Activated T-helper 1 cell treated with anti-CD3 and anti-CD28 coated beads, Interleukin-12 subunit alpha, Interleukin-12 subunit beta, Interleukin-2, Interleukin-4 antibody, amounts not matched to agents 30 ng/mL and 10 ng/mL and 1 ng/mL, durations not matched to agents 14 hours and 24 hours and 36 hours (primary cell): ENCODE data around the gene PDCD11. TPM values are rescaled to one million over a fixed set of nuclear protein-coding genes. Genes with fewer than 3 reads are reported as not detected.
A peak's percentile ranks its signal among the peaks of the same experiment; 100 is the strongest.
"Not testable (repeated sequence)": the region's sequence is repeated elsewhere in the genome, so short reads cannot be mapped to it uniquely, and the experiment has no call there.

ENCODE experiments used
- DNase-seq: peaks from one replicate; pipeline ENCODE4 v3.0.0; 2021; ENCODE audit warnings: low spot score
- H3K27ac Mint-ChIP-seq: one replicate; pipeline ENCODE4 v1.8.0; 2021; ENCODE audit warnings: mild to moderate bottlenecking, mixed read lengths
- H3K27me3 Mint-ChIP-seq: one replicate; pipeline ENCODE4 v1.8.0; 2022; ENCODE audit warnings: mild to moderate bottlenecking, moderate library complexity, mixed read lengths; ENCODE audit not compliant: insufficient read depth
- H3K36me3 Mint-ChIP-seq: one replicate; pipeline ENCODE4 v1.8.0; 2021; ENCODE audit warnings: low read depth, mixed read lengths
- H3K4me1 Mint-ChIP-seq: one replicate; pipeline ENCODE4 v1.8.0; 2021; ENCODE audit warnings: low read depth, mixed read lengths
- H3K4me3 Mint-ChIP-seq: one replicate; pipeline ENCODE4 v1.8.0; 2021; ENCODE audit warnings: mild to moderate bottlenecking, moderate library complexity, mixed read lengths
- H3K9me3 Mint-ChIP-seq: one replicate; pipeline ENCODE4 v1.8.0; 2021; ENCODE audit warnings: mixed read lengths
- intact Hi-C: fragments of 100-400 bp; cut with micrococcal nuclease; formaldehyde crosslinking; loops from one replicate; pipeline ENCODE4 v1.15.1; 2024
- total RNA-seq: library from RNA; stranded (reverse); gene quantifications from 2 replicates; pipeline ENCODE4 v1.2.3, GENCODE V29; 2022

PDCD11 gene, protein sequence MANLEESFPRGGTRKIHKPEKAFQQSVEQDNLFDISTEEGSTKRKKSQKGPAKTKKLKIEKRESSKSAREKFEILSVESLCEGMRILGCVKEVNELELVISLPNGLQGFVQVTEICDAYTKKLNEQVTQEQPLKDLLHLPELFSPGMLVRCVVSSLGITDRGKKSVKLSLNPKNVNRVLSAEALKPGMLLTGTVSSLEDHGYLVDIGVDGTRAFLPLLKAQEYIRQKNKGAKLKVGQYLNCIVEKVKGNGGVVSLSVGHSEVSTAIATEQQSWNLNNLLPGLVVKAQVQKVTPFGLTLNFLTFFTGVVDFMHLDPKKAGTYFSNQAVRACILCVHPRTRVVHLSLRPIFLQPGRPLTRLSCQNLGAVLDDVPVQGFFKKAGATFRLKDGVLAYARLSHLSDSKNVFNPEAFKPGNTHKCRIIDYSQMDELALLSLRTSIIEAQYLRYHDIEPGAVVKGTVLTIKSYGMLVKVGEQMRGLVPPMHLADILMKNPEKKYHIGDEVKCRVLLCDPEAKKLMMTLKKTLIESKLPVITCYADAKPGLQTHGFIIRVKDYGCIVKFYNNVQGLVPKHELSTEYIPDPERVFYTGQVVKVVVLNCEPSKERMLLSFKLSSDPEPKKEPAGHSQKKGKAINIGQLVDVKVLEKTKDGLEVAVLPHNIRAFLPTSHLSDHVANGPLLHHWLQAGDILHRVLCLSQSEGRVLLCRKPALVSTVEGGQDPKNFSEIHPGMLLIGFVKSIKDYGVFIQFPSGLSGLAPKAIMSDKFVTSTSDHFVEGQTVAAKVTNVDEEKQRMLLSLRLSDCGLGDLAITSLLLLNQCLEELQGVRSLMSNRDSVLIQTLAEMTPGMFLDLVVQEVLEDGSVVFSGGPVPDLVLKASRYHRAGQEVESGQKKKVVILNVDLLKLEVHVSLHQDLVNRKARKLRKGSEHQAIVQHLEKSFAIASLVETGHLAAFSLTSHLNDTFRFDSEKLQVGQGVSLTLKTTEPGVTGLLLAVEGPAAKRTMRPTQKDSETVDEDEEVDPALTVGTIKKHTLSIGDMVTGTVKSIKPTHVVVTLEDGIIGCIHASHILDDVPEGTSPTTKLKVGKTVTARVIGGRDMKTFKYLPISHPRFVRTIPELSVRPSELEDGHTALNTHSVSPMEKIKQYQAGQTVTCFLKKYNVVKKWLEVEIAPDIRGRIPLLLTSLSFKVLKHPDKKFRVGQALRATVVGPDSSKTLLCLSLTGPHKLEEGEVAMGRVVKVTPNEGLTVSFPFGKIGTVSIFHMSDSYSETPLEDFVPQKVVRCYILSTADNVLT (N-terminal part only)
- 98.4 and 99.0 TPM in 2 replicates for total RNA-seq

DNA sequence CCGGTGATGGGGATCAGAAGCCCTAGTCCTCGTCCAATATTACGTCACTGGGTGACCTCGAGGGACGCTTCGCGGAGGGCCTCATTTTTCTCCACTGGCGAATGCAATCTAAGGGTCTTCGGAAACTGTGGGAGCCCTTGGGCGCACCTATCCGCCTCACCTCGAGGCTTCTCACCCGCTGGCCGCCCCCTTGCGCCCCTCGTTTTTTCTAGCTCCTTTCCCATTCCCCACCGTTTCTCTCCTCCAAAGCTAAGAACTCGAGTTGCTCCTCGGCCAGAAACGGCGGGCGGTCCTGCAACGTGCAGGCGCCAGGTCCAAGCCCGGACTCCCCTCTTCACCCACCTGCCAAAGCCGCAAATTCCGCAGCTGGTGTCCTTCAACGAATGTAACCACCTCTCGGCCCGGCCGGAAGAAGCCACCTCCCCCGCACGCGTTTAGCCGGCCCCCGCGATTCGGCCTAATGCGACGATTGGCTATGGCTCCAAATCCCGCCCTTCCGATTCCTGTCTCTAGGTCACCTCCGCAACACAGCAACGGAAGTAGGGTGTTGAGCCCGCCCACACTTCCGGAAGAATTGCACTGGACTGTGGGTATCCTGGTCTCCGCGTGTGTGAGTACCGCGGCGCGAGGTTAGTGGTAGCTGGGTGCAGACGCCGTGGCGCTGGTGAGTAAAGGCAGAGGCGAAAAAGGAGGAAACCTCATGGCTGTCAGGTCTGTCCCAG is at the start of gene PDCD11, which contains the start of gene ATP5MK:
Gene PDCD11, plus strand, starts transcription at position 560 of the 722 bp plus-strand sequence. CDS start 1,801 bp downstream, outside the sequence.
Gene ATP5MK, minus strand, starts transcription at position 409 of the 722 bp plus-strand sequence. CDS start 4,018 bp downstream, outside the sequence.
- peak; percentile 95 for DNase-seq
- Mint-ChIP-seq H3K9me3 (no peaks in the 10 kb centered on the region), H3K4me1 (peaks cover 58% of the 10 kb centered on the region), H3K4me3 (peak within 1 kb of the TSS; percentile 99), H3K36me3 (peaks cover 62% of the 10 kb centered on the region), H3K27me3 (no peaks in the 10 kb centered on the region), H3K27ac (peak within 1 kb of the TSS; percentile 96)
- intact Hi-C loops, result loop anchor here (1.0 kb wide), 4 partner anchors 28 to 894 kb away; partner anchors contain the start of genes ACTR1A, PCGF6 and WBP1L

DNA sequence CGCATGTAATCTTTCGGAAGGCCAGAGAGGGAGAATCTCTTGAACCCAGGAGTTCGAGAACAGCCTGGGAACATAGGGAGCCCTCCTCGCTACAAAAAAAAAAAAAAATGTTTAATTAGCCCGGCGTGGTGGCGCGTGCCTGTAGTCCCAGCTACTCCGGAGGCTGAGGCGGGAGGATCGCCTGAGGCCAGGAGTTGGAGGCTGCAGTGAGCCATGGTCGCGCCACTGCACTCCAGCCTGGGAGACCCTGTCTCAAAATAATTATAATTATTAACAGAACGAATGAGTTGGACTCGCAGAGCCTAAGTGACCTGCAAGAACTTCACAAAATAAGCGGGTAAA is 46.3 kb upstream of the PDCD11 start:
- intact Hi-C loops, result loop anchor here (5.0 kb wide), 1 partner anchor 433 kb away; the partner anchor contains the start of gene CNNM2
- H3K4me3 Mint-ChIP-seq, result peak overlapping the region; percentile 91
- no peaks in the 10 kb centered on the region for H3K27me3 Mint-ChIP-seq
- H3K36me3 Mint-ChIP-seq, result peaks cover 9% of the 10 kb centered on the region
- H3K4me1 Mint-ChIP-seq, result peaks cover 4% of the 10 kb centered on the region
- H3K27ac Mint-ChIP-seq, result no peak overlapping the region
- H3K9me3 Mint-ChIP-seq, result no peaks in the 10 kb centered on the region
- no peak for DNase-seq

- intact Hi-C loops, result loop anchor here (1.0 to 5.0 kb wide), 3 partner anchors 17 to 433 kb away; partner anchors contain the start of genes ATP5MK, CNNM2, PDCD11 and TAF5
- H3K4me3 Mint-ChIP-seq, result peak within 1 kb of the TSS; percentile 91
Observed at GRCh38 chr10:103350517-103351260, 45.7 kb upstream of the PDCD11 start, which contains the start of gene PCGF6. TSS of gene PCGF6 (minus strand) at chr10:103351140. CDS start at chr10:103351066, 74 bp downstream.

GRCh38 chr10:103353281-103353680 is 43.1 kb upstream of the PDCD11 start:
- intact Hi-C loops, result loop anchor here (5.0 kb wide), 1 partner anchor 436 kb away; the partner anchor contains the start of gene CNNM2
- peaks cover 4% of the 10 kb centered on the region for H3K4me1 Mint-ChIP-seq
- H3K9me3 Mint-ChIP-seq, result no peaks in the 10 kb centered on the region

More at GRCh38 chr10:103350517-103351260, 45.7 kb upstream of the PDCD11 start, which contains the start of gene PCGF6:
- peak; percentile 74 for DNase-seq
- Mint-ChIP-seq H3K4me1 (peaks cover 4% of the 10 kb centered on the region), H3K9me3 (no peaks in the 10 kb centered on the region), H3K27ac (peak within 1 kb of the TSS; percentile 89), H3K36me3 (peaks cover 8% of the 10 kb centered on the region), H3K27me3 (no peaks in the 10 kb centered on the region)

DNA sequence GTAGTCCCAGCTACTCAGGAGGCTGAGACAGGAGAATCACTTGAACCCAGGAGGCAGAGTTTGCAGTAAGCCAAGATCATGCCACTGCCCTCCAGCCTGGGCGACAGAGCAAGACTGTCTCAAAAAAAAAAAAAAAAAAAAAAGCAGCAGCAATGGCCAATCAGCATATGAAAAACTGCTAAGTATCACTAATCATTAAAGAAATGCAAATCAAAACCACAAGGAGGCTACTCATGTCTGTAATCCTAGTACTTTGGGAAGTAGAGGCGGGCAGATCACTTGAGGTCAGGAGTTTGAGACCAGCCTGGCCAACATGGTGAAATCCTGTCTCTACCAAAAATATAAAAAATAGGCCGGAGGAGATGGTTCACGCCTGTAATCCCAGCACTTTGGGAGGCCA is 41.9 kb upstream of the PDCD11 start:
- not testable (repeated sequence) for H3K27ac Mint-ChIP-seq, H3K4me1 Mint-ChIP-seq, H3K9me3 Mint-ChIP-seq, H3K27me3 Mint-ChIP-seq, H3K36me3 Mint-ChIP-seq, DNase-seq, H3K4me3 Mint-ChIP-seq
- intact Hi-C loops, result loop anchor here (5.0 kb wide), 1 partner anchor 437 kb away; the partner anchor contains the start of gene CNNM2

More at GRCh38 chr10:103353281-103353680, 43.1 kb upstream of the PDCD11 start:
- Mint-ChIP-seq H3K36me3 (peaks cover 3% of the 10 kb centered on the region), H3K27ac (no peak overlapping the region), H3K27me3 (no peaks in the 10 kb centered on the region), H3K4me3 (no peak overlapping the region)
- no peak for DNase-seq

DNA sequence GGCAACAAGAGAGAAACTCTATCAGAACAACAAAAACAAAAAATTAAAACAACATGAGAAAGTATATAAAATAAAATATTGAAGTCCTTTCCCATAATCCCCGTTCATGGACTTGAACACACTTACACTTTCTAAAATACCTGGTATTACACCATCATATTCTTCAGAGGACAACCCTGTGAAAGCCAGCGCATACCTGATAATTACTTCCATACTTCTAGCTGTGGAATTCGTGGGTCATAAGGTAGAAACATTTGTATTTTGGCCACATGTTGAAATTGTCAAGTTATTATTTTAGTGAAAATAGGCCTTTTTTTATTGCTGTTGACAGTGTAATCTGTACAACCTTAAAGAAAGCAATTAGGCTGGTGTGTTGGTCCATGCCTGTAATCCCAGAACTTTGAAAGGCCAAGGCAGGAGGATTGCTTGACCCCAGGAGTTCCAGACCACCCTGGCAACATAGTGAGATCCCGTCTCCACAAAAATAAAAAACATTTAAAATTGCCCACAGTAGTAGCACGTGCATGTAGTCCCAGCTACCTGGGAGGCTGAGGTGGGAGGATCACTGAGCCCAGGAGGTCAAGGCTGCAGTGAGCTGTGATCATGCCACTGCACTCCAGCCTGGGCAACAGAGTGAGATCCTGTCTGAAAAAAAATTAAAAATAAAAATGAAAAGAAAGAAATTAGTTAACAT is 40.4 kb upstream of the PDCD11 start:
- Mint-ChIP-seq H3K4me3 (no peak overlapping the region), H3K9me3 (no peaks in the 10 kb centered on the region), H3K36me3 (no peaks in the 10 kb centered on the region), H3K27me3 (no peaks in the 10 kb centered on the region), H3K27ac (no peak overlapping the region), H3K4me1 (peaks cover 3% of the 10 kb centered on the region)
- DNase-seq, result no peak
- intact Hi-C loops, result no loop called here

GRCh38 chr10:103359493-103359892 is 36.9 kb upstream of the PDCD11 start:
- H3K4me3 Mint-ChIP-seq, H3K36me3 Mint-ChIP-seq, H3K9me3 Mint-ChIP-seq, DNase-seq, intact Hi-C loops, H3K4me1 Mint-ChIP-seq, H3K27me3 Mint-ChIP-seq, H3K27ac Mint-ChIP-seq: not testable (repeated sequence)

DNA sequence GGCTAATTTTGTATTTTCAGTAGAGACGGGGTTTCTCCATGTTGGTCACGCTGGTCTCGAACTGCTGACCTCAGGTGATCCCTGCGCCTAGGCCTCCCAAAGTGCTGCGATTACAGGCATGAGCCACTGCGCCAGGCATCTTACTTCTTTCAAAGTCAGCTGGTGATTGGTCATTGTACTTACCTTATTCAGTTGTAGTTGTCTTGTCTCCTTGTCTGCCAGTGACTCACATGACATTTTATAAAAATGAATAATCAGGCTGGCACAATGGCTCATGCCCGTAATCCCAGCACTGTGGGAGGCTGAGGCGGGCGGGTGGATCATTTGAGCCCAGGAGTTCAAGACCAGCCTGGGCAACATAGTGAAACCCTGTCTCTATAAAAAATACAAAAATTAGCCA is 35.6 kb upstream of the PDCD11 start:
- not testable (repeated sequence) for H3K27me3 Mint-ChIP-seq, H3K4me3 Mint-ChIP-seq, H3K27ac Mint-ChIP-seq, DNase-seq, H3K4me1 Mint-ChIP-seq, H3K36me3 Mint-ChIP-seq, H3K9me3 Mint-ChIP-seq
- intact Hi-C loops, result loop anchor here (10.0 kb wide), 2 partner anchors 166 to 764 kb away; partner anchors contain the start of genes NT5C2 and SFR1

DNA sequence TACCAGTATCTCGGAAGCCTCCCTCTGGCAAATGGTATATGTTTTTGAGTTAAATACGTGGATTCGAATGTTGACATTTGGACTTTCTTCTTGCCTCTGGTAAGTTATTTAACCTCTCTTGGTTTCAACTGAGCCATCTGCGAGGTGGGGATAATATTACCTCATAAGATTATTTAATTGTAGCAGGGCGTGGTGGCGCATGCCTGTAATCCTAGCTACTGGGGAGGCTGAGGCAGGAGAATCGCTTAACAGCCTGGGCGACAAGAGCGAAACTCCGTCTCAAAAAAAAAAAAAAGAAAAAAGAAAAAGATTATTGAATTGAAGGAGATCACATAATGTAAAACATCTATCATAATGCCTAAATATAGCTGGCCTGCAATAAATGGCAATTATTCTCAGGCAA is 29.0 kb upstream of the PDCD11 start:
- intact Hi-C loops, result loop anchor here (1.0 to 10.0 kb wide), 7 partner anchors 16 to 1215 kb away; partner anchors contain the start of genes ARL3, NOLC1, NT5C2 and PCGF6
- H3K27me3 Mint-ChIP-seq, result no peaks in the 10 kb centered on the region
- peak overlapping the region; percentile 89 for H3K4me3 Mint-ChIP-seq
- H3K27ac Mint-ChIP-seq, result peak overlapping the region; percentile 91
- peaks cover 5% of the 10 kb centered on the region for H3K4me1 Mint-ChIP-seq
- no peak for DNase-seq
- no peaks in the 10 kb centered on the region for H3K9me3 Mint-ChIP-seq
- peaks cover 3% of the 10 kb centered on the region for H3K36me3 Mint-ChIP-seq

- peak within 1 kb of the TSS; percentile 89 for H3K4me3 Mint-ChIP-seq
- H3K4me1 Mint-ChIP-seq, result peaks cover 5% of the 10 kb centered on the region
- H3K27me3 Mint-ChIP-seq, result no peaks in the 10 kb centered on the region
- intact Hi-C loops, result loop anchor here (1.0 to 10.0 kb wide), 11 partner anchors 17 to 1215 kb away; partner anchors contain the start of genes ARL3, ATP5MK, BORCS7 and CNNM2
- H3K27ac Mint-ChIP-seq, result peak within 1 kb of the TSS; percentile 91
- peaks cover 3% of the 10 kb centered on the region for H3K36me3 Mint-ChIP-seq
- peak; percentile 89 for DNase-seq
- H3K9me3 Mint-ChIP-seq, result no peaks in the 10 kb centered on the region
Observed at GRCh38 chr10:103367782-103368518, 28.5 kb upstream of the PDCD11 start, which contains the start of gene TAF5. TSS of gene TAF5 (plus strand) at chr10:103367976. CDS start at chr10:103367990, 14 bp downstream.
